ENCODE results near the gene CYP11A1.

Gene CYP11A1

GRCh38 chr15:74318376-74319137 is 48.9 kb downstream of the CYP11A1 start:
- DNase-seq, result peak; percentile 69

- no peak for DNase-seq
Measured at GRCh38 chr15:74317820-74318375, 49.5 kb downstream of the CYP11A1 start.

GRCh38 chr15:74316141-74316540 is 51.3 kb downstream of the CYP11A1 start:
- DNase-seq, result no peak

- DNase-seq, result no peak
Measured at GRCh38 chr15:74315626-74316025, 51.8 kb downstream of the CYP11A1 start.

- no peak for DNase-seq
Measured at GRCh38 chr15:74314795-74315438, 52.5 kb downstream of the CYP11A1 start.

- DNase-seq, result no peak
Measured at GRCh38 chr15:74313889-74314288, 53.6 kb downstream of the CYP11A1 start.

- DNase-seq, result peak; percentile 90
Measured at GRCh38 chr15:74312445-74313007, 54.9 kb downstream of the CYP11A1 start.

GRCh38 chr15:74311734-74312444 is 55.6 kb downstream of the CYP11A1 start:
- no peak for DNase-seq

- no peak for DNase-seq
Measured at GRCh38 chr15:74307827-74308811, 59.3 kb downstream of the CYP11A1 start.

GRCh38 chr15:74306781-74307217 is 60.6 kb downstream of the CYP11A1 start:
- no peak for DNase-seq

GRCh38 chr15:74305687-74306086 is 61.8 kb downstream of the CYP11A1 start:
- no peak for DNase-seq

GRCh38 chr15:74304431-74304830 is 63.0 kb downstream of the CYP11A1 start:
- DNase-seq, result no peak

- DNase-seq, result no peak
Measured at GRCh38 chr15:74303741-74304309, 63.6 kb downstream of the CYP11A1 start.

- no peak for DNase-seq
Measured at GRCh38 chr15:74302821-74303359, 64.6 kb downstream of the CYP11A1 start.

- no peak for DNase-seq
Measured at GRCh38 chr15:74301583-74302361, 65.7 kb downstream of the CYP11A1 start.

GRCh38 chr15:74300057-74300795 is 67.2 kb downstream of the CYP11A1 start:
- no peak for DNase-seq

- DNase-seq, result no peak
Measured at GRCh38 chr15:74297887-74298286, 69.6 kb downstream of the CYP11A1 start.

GRCh38 chr15:74295800-74296199 is 71.6 kb downstream of the CYP11A1 start:
- no peak for DNase-seq

GRCh38 chr15:74294010-74294409 is 73.4 kb downstream of the CYP11A1 start:
- DNase-seq, result no peak
